Gastrocnemius medialis (tissue), 4 donors: ENCODE results near the gene LGALS9. TPM values are rescaled to one million over a fixed set of nuclear protein-coding genes. Genes with fewer than 3 reads are reported as not detected.
"Not testable (repeated sequence)": the region's sequence is repeated elsewhere in the genome, so short reads cannot be mapped to it uniquely, and the experiment has no call there.

Experiments used
- ATAC-seq, 2 donors: fragments of 150-250 bp; one replicate each; pipeline ENCODE4 v1.9.1; 2016
- DNase-seq, 2 donors: peaks; one replicate each; pipeline ENCODE4 v3.0.0-alpha.2; 2019
- H3K27ac ChIP-seq, 4 donors: fragments of 200-600 bp; sonication (generic); 1 replicate in 1 of 4; 2 replicates in 3 of 4; pipeline ENCODE4 v1.5.1; 2016 to 2018; ENCODE audit warnings: mild to moderate bottlenecking in 2 of 4, moderate library complexity in 1 of 4
- H3K27me3 ChIP-seq, 3 donors: fragments of 200-600 bp; sonication (generic) in 2 of 3; 1 replicate in 1 of 3; 2 replicates in 2 of 3; pipeline versions ENCODE4 v1.5.1 to v1.6.0; 2016 to 2019; ENCODE audit warnings: mild to moderate bottlenecking in 1 of 3, moderate library complexity in 1 of 3
- H3K36me3 ChIP-seq, 2 donors: fragments of 200-600 bp; sonication (generic) in 1 of 2; one replicate each; pipeline ENCODE4 v1.5.1; 2017 to 2018
- H3K4me1 ChIP-seq, 2 donors: fragments of 200-600 bp; sonication (generic) in 1 of 2; one replicate each; pipeline ENCODE4 v1.5.1; 2016 to 2017; ENCODE audit warnings: mild to moderate bottlenecking in 2 of 2
- H3K4me3 ChIP-seq, 4 donors: fragments of 200-600 bp; sonication (generic) in 3 of 4; 1 replicate in 1 of 4; 2 replicates in 3 of 4; pipeline ENCODE4 v1.5.1; 2016 to 2019; ENCODE audit warnings: mild to moderate bottlenecking in 2 of 4
- H3K9me3 ChIP-seq, 3 donors: fragments of 200-600 bp; sonication (generic) in 2 of 3; 1 replicate in 1 of 3; 2 replicates in 2 of 3; pipeline ENCODE4 v1.5.1; 2016 to 2019
- CTCF ChIP-seq, 5 experiments: fragments of 450-650 bp in 3 of 5; fragments of 200-600 bp in 2 of 5; sonication (generic) in 2 of 5; IDR thresholded peaks in 4 of 5; conservative IDR thresholded peaks in 1 of 5; 1 replicate in 4 of 5; 2 replicates in 1 of 5; pipeline ENCODE4 v1.5.1; 2016 to 2019; ENCODE audit warnings: antibody characterized with exemption in 5 of 5, mild to moderate bottlenecking in 3 of 5, moderate library complexity in 3 of 5
- POLR2A ChIP-seq, 2 donors: fragments of 450-650 bp; IDR thresholded peaks; one replicate each; pipeline ENCODE4 v1.6.1; 2017; ENCODE audit warnings: antibody characterized with exemption in 2 of 2, mild to moderate bottlenecking in 2 of 2, moderate library complexity in 2 of 2
- in situ Hi-C, 4 donors: fragments of 200-750 bp; cut with MboI; loops; one replicate each; pipeline versions ENCODE4 v1.15.0 to v1.8.0; 2017; ENCODE audit warnings: low sequenced_read_pairs in 4 of 4
- intact Hi-C: fragments of 100-400 bp; cut with DNase I; formaldehyde crosslinking; loops from one replicate; pipeline ENCODE4 v1.15.1; 2023; ENCODE audit warnings: low total_unique reads
- total RNA-seq, 4 donors: library from RNA; depleted of rRNA; stranded (reverse); fragments of >200 nt; gene quantifications; one replicate each; pipeline versions ENCODE4 v1.1.0 to v1.2.3, GENCODE V29; 2016

Gene LGALS9
- total RNA-seq, 4 donors from 2014 or later = 2.4 to 20.3 (median 6.1) TPM

DNA sequence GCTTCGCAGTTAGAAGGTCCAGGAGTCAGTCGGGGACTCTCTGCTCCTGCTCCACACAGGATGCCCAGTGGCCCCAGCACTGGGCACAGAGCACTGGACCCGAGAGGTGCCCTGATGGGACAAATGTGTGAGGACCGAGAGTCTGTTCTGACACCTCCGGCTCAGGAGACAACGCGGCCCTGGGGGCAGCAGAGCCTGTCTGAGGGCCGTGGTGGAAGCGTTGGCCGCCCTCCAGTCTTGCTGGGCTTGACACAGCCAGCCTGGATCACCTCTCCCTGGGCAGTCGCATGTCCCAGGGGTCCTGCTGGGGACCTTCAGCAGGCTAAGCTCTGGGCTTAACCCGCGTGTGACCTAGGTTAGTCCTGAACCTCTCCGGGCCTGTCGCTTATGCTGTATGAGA is 23.1 kb downstream of the LGALS9 start:
- H3K9me3 ChIP-seq = no peaks in the 10 kb centered on the region
- H3K4me3 ChIP-seq = no peak overlapping the region
- in situ Hi-C loops = loop anchor here (5.0 to 25.0 kb wide), 5 partner anchors 47 to 302 kb away; partner anchors contain the start of gene LYRM9 (in 1 of the 4)
- H3K36me3 ChIP-seq = no peaks in the 10 kb centered on the region
- TF ChIP-seq POLR2A (IDR thresholded peaks at IDR 0.05) = no peak
- no peak for TF ChIP-seq CTCF (IDR thresholded peaks at IDR 0.05 in 4 of 5, conservative IDR thresholded peaks at IDR 0.05 in 1 of 5)
- intact Hi-C loops = loop anchor here (1.0 to 5.0 kb wide), 3 partner anchors 102 to 417 kb away; partner anchors contain the start of gene LYRM9
- DNase-seq (no peak), ATAC-seq (no peak)
- no peak overlapping the region for H3K27ac ChIP-seq
- no peaks in the 10 kb centered on the region for H3K27me3 ChIP-seq
- H3K4me1 ChIP-seq = peaks cover 0 to 10% of the 10 kb centered on the region in 2 donors

DNA sequence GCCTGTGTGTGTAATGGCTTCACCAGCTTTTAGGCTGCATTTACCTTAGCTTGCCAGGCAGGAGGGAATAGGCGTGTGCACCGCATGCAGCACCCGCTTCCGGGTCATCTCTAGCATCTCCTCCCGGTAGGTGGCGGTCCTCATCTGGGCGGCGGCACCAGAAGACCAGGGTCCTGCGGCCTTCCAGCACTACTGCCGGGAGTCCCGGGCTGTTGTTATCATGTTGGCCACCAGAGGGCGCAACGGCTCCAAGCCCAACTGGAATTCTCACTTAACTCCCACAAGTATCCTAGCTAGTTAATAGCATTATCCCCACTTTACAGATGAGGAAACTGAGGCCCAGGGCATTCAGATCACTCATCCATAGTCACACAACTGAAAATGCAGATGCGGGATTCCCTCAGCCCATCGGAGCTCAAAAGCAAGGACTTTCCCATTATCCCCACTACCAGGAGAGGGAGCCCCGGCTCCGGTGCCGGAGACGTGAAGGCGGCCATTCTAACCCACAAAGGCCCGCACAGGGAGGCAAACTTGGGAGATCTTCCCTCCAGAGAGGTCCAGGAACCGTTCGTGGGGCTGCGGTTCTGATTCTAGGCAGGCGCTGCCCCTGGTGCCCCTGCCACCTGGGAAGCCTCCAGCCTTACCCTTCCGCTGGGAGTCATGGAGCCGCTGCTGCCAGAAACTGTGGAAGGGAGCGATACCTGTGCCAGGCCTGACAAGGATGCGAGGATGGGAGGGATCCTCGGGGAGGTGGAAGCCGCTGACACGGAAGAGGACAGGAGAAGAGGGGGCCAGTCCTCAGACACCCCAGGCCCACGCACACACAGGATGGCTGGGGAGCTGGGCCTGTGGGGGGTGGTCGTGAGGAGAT is 23.9 kb downstream of the LGALS9 start:
- in situ Hi-C loops (loop anchor here (5.0 to 25.0 kb wide), 5 partner anchors 48 to 303 kb away; partner anchors contain the start of gene LYRM9 (in 1 of the 4)), intact Hi-C loops (loop anchor here (1.0 to 5.0 kb wide), 3 partner anchors 101 to 418 kb away; partner anchors contain the start of gene LYRM9)
- DNase-seq = peak in 1 of 2 donors; percentile 49
- no peak for ATAC-seq
- TF ChIP-seq POLR2A (IDR thresholded peaks at IDR 0.05) (no peak), CTCF (IDR thresholded peaks at IDR 0.05 in 4 of 5, conservative IDR thresholded peaks at IDR 0.05 in 1 of 5) (peak; percentile 54 to 92 (median 82))
- Histone ChIP-seq H3K36me3 (no peaks in the 10 kb centered on the region), H3K4me3 (no peak overlapping the region), H3K27ac (no peak overlapping the region), H3K4me1 (peaks cover 0 to 2% of the 10 kb centered on the region in 2 donors), H3K9me3 (no peaks in the 10 kb centered on the region), H3K27me3 (no peaks in the 10 kb centered on the region)

DNA sequence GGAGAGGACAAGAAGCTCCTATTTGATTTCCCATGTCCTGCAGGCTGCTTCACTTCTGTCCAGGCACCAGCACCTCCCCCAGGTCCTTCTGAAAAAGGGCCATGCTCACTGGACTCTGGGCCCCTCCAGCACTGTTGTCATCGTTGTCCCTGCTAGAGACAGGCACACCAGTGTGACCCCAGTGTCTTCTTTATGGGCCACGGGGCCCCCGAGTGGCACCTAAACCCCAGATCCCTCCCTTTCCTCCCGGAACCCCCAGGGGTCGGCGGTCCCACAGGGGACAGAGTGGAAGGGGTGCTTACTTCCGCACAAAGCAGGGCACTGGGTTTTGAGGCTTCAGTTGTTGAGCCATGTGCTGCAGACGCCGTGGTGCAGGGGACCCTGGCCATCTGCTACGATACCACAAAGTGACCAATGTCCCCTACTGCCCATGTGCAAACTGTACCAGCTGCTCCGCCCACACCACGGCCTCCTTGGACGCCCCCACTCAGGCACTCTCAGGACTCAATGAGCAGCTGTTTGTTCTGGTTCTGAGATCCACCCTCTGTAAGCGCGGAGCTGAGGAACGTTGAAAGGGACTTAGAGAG is 24.6 kb downstream of the LGALS9 start:
- H3K36me3 ChIP-seq, H3K4me1 ChIP-seq, H3K4me3 ChIP-seq, intact Hi-C loops, H3K27ac ChIP-seq, H3K27me3 ChIP-seq, ATAC-seq, DNase-seq, H3K9me3 ChIP-seq: not testable (repeated sequence)
- in situ Hi-C loops = loop anchor here in 2 of 4 donors (25.0 kb wide), 2 partner anchors 107 to 232 kb away; partner anchors contain the start of gene LYRM9 (in 1 of the 2)

DNA sequence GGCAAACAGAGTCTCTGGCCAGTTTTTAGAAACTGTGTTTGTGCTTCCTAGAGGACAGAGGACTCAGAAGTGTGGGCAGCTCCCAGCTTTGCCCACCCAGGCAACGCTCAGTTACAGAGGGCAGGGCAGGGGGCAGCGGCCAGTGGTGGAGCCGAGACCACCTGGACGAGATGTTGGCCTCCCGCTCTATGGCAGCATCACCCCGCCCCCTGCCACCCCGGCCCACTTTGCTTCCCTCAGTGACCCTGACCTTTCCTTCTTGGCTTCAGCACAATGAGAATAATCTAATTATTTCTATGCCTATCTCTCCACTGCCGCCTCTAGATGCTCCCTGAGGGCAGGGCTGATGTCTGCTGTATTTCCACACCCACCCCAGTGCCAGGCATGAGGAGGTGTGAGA is 25.6 kb downstream of the LGALS9 start:
- H3K27ac ChIP-seq, H3K9me3 ChIP-seq, H3K27me3 ChIP-seq, H3K4me3 ChIP-seq, H3K4me1 ChIP-seq, intact Hi-C loops, ATAC-seq, H3K36me3 ChIP-seq, DNase-seq: not testable (repeated sequence)
- in situ Hi-C loops = loop anchor here in 2 of 4 donors (25.0 kb wide), 2 partner anchors 106 to 231 kb away; partner anchors contain the start of gene LYRM9 (in 1 of the 2)

- H3K36me3 ChIP-seq = no peaks in the 10 kb centered on the region
- no peaks in the 10 kb centered on the region for H3K27me3 ChIP-seq
- no peak for TF ChIP-seq CTCF (IDR thresholded peaks at IDR 0.05 in 4 of 5, conservative IDR thresholded peaks at IDR 0.05 in 1 of 5)
- TF ChIP-seq POLR2A (IDR thresholded peaks at IDR 0.05) = no peak
- in situ Hi-C loops (loop anchor here in 2 of 4 donors (25.0 kb wide), 2 partner anchors 105 to 230 kb away; partner anchors contain the start of gene LYRM9 (in 1 of the 2)), intact Hi-C loops (no loop called here)
- no peak overlapping the region for H3K27ac ChIP-seq
- H3K4me3 ChIP-seq = no peak overlapping the region
- no peak for ATAC-seq
- DNase-seq = no peak
- no peaks in the 10 kb centered on the region for H3K4me1 ChIP-seq
- no peaks in the 10 kb centered on the region for H3K9me3 ChIP-seq
These were observed 26.6 kb downstream of the LGALS9 start for GRCh38 chr17:27657620-27658019.
